EL (cell line): Measurements from ENCODE around the gene COX4I1.

ENCODE experiments used
- DNase-seq: peaks from one replicate; pipeline ENCODE4 v3.0.0-alpha.2; 2016

The COX4I1 gene

DNA sequence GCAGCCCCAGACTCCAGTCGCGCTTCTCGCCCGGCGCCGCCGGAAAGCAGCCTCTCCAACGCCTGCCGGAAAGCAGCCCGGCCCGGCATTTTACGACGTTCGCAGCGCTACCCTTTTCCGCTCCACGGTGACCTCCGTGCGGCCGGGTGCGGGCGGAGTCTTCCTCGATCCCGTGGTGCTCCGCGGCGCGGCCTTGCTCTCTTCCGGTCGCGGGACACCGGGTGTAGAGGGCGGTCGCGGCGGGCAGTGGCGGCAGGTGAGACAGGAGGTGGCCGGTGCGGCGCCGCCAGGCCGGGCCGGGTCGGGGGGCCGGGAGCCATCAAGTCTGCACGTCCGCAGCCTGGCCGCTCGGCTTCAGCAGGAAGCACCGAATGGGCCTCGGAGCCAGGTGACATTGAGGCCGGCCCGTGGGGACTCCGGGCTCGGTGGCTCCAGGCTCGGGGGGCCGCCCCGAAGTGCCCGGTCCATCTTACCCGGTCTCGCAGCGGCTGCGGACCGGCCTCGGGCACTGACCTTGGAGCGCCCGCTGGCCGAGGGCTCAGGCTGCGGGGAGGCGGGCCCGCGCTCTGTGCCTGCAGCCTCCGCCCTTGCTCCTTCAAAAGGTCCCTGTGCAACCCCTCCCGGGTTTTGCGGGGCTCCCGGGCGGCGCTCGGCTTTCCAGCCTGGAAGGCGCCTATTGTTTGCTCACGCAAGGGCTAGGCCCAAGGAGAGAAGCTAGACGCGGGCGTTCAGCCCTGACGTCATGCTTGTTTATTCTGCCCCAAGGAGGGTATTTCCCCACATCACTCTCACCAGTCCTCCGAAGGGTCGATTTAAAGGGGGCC is at the start of gene COX4I1, which contains the start of gene EMC8:
TSS of gene COX4I1 (plus strand) at position 199 of the 824 bp plus-strand sequence. CDS start 1,511 bp downstream, outside the sequence.
TSS of gene EMC8 (minus strand) at position 48 of the 824 bp plus-strand sequence. CDS start 249 bp downstream, outside the sequence.
- peak; percentile 90 for DNase-seq

DNA sequence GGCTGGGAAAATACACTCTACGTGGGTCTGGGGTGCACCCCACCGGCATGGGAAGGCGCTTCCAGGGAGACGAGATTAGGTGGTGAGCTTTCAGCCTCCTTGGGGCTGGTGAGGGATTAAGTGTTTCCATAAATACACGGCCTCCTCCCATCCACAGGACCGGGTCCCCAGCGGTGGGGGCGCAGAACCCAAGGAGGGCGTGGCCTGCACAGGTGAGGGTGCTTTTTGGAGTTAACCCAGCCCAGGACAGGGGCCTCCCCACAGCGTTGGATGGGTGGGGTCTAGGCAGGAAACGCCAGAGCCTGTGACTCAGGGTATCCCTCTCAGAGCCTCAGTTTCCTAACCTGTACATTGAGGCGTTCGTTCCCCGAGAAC is 49.7 kb upstream of the COX4I1 start:
- no peak for DNase-seq

DNA sequence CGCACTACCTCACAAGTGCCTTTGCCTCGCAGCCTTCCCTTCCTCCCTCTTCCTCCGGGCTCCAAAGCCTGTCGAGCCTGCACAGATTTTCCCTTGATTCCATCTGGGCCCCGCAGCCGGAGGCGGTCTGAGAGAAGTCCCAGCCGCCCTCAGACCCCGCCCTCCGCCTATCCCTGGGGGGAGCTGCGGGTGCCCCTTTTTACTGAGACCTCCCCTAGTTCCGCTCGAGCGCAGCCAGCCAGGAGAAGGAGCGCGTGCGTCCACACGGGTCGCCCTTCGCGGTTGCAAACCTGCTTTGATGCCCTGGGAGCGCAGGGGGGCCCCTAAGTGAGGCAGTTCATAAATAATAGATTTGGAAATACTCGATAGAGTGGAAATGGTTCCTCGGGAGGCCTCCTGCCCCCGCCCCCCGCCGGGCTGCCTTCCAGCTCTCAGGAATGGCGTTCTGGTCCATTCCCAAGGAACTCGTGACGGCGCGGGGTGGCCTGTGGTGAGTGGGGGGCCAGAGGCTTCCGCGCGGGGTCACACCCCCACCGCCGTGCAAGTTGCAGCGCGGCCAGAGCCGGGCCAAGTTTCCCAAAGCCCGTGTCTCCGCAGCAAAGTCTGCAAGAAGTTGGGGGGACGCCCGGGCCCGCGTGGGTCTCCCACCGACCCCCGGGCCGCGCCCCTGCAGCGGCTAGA is 49.2 kb upstream of the COX4I1 start:
- DNase-seq: peak; percentile 70

DNA sequence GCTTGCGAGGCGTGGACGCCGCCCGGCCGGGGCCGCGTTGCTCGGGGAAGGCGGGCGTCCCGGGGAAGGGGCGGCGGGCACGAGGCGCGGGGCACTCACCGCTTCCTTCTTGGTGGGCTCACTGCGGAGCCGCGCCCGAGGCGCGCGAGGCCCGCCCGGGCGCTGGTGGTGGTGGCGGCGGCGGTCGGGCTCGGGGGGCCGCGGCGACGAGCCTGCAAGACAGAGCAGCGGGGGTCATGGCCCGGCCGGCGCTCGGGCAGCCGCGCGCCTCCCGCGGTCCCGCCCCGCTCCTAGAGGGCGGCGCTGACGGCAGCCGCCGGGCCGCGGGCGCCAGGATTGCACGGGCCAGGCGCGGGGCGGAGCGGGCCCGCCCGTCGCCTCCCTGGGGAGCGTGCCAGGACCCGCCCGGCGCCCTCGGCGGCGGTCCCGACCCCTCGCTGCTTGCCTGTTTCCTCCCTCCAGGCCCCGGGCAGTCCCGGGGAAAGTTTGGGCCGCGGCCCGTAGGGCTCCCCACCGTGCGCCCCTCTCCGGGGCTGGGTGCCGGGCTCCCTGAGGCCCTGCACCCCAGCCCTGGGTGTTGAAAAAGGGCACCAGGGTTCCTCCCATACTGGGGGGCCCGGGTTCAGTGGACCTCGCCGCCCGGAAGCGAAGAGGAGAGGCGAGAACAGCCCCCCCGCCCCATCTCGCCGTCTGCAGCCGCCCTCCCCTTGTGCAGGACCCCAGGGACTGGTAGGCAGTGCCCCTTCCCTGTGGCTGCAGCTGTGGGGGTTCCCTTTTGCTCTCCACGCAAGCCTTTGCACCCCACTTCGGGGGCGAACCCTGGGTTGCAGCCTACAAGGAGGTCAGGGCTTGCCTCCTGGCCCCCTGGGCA is 48.4 kb upstream of the COX4I1 start, which contains the start of gene C16orf74:
TSS of gene C16orf74 (minus strand) at position 270 of the 871 bp plus-strand sequence. CDS start 15,879 bp downstream, outside the sequence.
- DNase-seq: peak; percentile 72

DNA sequence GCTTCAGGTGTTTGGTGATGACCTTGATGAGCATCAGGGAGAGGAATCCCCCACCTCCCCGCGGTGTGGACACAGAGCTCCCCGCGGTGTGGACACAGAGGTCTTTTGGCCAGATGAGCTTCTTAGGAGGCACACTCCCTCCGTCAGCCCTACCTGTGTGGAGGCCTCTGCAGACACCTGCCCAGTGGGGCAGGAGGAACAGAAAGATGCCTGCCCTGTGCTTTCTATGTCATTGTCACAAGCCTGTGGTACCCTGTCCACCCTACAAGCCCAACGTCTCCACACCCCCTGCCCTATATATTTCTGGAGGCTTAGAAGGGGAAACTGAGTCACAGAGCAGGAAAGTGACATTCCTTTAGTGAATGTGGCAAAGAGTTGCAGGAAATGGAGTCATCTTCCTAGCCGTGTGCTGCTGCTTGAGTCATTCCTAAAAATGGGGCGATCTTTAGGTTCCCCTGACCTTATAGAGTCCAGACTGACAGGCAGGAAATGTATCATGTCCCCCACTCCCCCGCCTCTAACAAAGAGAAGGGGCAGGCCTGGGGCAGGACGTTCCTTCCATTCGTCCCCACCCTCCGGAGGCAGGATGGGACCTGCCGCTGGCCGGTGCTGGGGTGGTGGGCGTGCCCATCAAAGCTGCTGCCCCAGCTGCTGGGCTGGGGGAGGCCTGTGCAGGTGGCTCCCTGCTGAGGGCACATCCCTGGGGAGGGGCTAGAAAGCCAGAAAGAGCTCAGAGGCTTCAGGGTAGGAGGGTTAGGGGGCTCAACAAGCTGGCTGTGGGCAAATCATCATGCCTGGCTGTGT is 47.6 kb upstream of the COX4I1 start:
- peak; percentile 75 for DNase-seq

DNA sequence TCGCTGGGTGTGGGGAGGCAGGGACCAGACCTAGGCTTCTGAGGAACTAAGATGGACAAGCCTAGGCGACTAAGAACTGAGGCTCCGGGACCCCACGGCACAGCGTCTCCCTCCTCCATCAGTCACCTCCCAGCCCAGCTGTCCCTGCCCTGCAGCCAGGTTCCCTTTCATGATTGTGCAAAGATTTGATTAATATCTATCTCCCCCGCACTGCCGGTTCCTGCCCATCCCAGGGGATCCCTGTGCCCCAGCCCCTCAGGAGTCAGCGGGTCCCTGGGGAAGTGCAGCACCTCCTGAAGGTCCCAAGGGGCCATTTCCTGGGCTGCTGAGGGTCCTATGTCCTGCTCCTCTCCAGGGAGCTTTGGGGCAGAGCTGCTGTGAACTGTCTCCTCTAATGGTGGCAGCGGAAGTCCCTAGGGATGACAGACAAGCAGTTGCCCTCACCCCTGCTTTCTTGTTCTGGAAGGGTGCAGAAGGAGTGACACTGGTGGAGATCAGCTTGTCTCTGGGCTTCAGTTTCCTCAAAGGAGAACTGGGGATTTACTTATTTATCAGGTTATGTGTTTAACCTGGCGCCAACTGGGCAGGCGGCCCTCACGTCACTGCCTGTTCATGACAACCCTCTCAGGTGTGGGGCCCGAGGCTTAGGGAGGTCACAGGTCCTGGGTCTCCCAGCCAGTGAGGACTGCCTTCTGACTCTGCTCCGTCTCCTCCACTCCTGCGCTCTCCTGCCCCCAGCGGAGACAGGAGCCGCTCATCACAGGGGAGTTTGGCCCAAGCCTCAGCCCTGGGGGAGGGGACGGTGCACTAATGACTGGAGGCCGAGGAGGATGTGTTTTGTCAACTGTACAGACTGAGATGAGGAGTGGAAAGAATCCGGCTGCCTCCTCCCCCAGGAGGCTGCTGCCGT is 46.7 kb upstream of the COX4I1 start:
- DNase-seq: peak; percentile 48

DNA sequence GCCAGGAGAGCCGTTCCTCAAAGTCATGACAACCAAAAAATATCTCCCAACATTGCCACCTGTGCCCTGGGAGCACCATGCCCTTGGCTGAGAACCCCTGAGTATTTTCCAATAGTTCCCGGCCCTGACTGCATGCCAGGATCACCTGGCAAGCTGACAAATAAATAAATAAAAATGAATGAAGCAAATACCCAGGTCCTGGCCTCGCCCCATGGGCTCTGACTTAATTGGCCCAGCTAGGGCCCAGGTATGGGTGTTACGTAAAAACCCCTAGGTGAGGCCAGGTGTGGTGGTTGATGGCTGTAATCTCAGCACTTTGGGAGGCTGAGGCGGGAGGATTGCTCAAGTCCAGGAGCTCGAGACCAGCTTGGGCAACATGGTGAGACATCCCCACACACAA is 45.9 kb upstream of the COX4I1 start:
- DNase-seq: no peak

DNA sequence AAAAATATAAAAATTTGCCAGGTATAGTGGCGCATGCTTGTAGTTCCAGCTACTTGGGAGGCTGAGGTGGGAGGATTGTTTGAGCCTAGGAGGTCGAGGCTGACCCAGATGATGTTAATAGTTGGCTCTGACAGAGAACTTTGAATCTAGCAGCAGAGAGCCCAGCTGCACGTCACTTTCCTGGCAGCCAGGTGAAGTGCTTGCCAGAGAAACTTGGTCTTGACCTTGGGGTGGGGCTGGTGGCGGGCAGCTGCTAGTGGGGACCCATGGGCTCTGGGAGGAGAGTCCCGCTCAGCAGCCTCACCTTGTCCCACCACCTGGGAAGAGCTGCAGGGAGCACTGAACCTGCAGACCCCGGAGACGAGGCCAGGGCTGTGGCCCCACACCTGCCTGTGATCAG is 45.5 kb upstream of the COX4I1 start:
- no peak for DNase-seq

DNA sequence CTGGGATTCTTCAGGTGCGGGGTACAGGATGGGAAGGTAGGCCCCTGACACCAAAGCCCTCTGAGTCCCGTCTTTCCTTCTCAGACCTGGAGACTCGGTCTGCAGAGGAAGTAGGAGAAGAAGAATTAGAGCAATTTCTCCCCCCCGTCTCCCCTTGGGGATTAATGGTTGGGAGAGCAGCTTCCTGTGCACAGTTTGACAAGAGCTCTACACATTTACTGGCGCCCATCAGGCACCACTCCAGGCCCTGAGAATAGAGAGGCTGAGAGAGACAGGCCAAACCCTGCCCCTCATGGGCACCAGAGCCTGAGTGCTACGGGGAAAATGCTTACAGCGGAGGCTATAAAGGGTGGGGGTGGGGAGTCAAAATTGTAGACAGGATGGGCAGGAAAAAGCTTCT is 45.1 kb upstream of the COX4I1 start:
- DNase-seq: no peak

DNA sequence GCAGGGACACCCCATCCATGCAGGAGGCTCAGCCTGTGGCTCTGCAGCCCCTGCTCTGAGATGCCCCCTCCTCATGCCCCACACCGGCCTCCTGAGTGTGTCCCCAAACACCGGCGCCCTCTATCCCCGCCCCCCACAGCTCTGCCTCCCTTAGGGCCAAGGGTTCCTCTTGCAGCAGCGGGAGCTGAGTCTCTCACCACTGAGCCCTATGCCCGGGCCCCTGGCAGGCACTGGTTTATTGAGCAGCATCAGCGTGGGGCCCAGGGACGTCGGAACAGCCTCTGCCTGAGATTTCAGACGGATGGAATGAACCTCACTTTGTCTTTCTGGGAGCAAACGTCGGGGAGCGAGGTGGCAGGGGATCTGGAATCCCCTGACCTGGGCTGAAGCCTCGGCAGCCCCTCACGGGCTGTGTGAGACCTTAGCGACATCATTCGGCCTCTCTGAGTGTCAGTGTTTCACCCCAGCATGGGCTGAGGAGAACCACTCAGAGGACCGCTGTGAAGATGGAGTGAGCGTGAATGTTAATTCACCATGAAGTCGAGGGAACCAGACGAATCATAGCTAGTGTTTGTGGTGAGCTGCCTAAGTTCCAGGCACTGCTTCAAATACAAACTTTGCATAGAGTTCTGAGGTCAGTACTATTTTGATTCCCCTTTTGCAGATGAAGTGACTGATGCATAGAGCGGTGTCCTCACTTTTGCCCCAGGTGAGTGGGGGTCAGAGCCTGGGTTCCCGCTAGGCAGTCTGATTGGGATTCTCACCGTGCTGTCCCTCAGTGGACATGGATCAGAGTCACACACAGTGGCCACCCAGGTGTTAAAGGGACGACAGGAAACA is 43.3 kb upstream of the COX4I1 start:
- no peak for DNase-seq

DNA sequence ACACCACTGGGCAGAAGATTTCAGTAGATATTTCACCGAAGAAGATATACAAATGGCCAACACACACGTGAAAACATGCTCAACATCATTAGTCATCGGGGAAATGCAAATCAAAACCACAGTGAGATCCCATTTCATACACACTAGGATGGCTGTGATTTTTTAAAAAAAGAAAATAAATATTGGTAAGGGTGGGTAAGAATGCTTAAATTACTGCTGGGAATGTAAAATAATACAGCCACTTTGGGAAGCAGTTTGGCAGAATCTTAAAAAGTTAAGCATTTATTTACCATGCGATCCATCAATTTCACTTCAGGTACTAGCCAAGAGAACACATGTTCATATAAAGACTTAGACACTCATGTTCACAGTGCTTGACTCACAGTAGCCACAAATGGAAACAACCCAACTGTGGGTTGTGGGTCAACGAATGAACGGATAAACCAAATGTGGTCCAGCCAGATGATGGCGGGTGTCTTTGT is 42.1 kb upstream of the COX4I1 start:
- DNase-seq: peak; percentile 61

DNA sequence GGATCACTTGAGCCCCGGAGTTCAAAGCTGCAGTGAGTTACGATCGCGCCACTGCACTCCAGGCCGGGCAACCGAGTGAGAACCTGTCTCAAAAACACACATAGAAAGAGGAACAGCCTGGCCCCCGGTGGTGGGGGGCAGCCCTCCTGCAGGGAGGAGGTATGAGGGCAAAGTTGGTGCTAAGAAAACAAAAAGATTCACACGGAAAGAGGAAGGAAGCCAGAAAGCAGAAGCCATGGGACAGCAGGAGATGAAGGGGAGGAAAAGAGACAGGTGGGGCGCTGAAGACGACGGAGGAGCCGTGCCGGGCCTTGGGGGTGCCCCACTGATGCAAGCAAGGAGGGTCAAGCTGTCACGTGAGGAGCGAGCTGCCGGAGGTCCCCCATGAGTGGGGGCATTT is 40.4 kb upstream of the COX4I1 start:
- no peak for DNase-seq

DNA sequence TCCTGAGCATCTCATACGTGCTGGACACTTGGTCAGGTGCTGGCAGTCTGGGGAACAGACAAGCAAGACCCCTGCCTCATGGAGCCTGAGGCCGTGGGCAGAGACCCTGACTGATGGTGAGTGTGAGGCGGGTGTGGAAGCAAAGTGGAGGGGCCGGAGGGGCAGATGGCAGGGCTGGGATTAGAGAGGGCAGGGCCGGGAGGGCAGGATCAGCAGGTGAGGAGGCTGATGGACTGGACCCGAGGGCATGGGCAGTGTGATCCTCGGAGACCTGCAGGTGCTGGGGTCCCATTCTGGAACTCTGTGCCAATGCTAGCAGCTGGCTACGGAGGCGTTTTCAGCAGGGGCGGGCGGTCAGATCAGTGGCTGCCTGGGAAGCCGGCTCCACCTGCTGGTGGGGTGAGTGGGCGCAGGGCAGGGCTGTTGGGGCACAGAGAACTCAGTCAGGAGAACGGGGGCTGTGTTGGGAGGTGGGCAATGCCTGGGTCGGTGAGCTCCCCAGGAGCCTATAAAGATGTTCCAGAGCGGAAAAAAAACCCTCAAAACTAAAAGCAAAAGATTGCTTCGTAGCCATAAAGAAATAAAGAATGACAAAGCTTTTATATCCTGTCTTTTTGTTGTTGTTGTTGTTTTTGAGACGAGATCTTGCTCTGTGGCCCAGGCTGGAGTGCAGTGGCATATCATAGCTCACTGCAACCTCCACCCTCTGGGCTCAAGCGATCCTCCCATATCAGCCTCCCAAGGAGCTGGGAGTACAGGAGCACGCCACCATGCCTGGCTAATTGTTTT is 39.7 kb upstream of the COX4I1 start:
- DNase-seq: no peak

DNA sequence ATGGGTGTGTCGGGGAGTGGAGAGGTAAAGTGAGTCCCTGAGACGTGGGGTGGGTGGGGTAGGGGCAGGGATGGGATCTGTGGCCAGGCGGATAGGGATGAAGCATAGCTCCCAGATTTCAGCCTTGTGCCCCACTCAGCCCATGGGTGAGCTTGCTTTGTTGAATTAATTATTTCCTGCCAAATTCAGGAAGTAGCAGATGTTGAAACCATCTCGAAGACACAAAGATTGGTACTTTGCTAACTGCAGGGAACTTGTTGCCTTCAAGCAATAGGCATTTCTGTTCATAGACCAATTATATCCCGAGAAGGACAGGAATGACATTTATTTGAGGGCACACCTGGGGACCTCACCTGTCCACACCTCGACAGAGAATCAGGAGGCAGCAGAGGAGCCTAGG is 37.6 kb upstream of the COX4I1 start:
- no peak for DNase-seq

DNA sequence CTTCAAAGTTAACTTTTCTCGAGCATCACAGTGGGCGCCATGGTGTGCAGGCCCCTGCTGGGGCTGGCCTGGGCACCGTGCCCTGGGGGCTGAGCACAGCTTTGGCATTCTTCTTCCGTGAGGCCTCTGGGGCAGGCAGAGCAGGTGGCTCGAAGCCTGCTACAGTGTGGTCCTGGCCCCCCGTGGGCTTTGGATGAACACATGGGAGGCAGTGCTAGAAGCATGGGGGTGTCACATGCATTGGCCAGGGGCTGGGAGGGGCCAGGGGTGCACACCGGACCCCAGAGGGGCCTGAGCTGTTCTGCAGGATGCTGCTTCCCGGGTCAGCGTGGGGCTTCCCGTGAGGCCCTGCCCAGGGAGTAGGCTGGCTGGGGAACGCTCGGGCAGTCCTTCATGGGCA is 36.5 kb upstream of the COX4I1 start:
- no peak for DNase-seq

DNA sequence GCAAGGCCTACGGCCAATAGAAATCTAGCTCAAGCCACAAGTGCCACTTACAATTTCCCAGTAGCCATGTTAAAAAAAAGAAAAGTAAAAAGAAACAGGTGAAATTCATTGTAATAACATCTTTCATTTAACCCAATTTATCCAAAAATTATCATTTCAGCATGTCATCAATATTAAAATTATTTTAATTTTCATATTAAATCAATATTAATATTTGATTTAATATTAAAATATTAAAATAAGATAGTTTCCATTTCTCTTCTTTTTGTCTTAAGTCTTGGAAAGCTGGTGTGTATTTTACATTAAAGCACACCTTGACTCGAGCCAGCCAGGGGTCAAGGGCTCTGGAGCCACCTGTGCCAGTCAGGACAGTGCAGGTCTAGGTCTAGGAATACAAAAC is 35.9 kb upstream of the COX4I1 start:
- no peak for DNase-seq

DNA sequence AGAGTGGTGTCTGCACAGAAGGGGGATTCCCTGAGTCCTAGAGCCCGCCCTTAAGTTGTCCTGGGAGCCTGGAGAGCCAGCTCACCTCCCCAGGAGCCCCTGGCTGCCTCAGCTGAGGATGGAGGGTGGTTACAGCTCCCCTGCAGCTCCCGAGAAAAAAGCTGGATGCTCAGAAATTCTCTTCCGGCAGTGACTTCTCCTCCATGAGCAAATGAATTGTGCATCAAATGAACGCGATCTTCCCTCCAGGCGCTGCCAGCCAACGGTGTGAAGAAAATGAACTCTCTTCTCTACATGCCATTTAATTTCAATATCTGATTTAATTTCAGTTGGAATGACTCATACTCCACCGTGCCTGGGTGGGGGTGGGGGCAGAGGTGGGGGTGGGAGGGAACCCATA is 34.3 kb upstream of the COX4I1 start:
- no peak for DNase-seq

DNA sequence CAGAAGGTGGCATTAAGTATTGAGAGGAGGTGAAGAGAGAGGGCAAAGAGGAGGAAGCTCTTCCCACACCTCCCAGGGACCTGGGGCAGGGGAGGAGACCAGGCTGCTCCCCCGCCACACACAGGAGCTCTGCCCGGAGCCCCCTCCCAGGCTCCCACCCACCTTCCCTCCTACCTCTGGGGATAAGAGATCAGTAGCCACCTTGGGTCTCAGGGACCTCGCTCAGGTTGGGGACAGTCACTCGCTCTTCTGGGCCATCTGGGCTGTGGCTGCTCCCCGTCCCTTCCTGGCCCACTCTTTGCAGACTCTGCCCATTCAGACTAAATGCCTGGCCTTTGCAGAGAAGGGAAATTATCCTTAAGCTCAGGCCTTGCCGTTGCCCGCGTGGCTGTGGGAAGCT is 33.7 kb upstream of the COX4I1 start:
- no peak for DNase-seq

DNA sequence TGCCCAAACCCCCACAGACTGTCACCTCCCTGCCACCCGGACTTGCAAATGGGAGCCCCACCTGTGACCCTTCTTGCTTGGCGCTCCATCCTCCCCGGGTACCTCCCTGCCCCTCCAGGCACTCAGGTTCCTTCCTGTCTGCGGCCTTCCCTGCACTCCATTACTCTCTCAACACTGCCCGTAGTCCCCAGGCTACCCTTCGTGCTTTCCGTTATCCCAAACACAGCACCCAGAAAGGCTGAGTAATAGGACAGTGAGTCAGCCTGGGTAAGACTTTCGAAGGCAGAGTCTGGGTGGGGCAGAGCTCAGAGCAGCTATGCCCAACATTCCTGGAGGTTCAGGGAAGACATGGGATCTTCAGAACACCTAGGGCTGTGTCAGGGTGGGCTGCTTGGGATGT is 32.0 kb upstream of the COX4I1 start:
- DNase-seq: peak; percentile 93
